Measurements from ENCODE around the gene FLT1.

DNA sequence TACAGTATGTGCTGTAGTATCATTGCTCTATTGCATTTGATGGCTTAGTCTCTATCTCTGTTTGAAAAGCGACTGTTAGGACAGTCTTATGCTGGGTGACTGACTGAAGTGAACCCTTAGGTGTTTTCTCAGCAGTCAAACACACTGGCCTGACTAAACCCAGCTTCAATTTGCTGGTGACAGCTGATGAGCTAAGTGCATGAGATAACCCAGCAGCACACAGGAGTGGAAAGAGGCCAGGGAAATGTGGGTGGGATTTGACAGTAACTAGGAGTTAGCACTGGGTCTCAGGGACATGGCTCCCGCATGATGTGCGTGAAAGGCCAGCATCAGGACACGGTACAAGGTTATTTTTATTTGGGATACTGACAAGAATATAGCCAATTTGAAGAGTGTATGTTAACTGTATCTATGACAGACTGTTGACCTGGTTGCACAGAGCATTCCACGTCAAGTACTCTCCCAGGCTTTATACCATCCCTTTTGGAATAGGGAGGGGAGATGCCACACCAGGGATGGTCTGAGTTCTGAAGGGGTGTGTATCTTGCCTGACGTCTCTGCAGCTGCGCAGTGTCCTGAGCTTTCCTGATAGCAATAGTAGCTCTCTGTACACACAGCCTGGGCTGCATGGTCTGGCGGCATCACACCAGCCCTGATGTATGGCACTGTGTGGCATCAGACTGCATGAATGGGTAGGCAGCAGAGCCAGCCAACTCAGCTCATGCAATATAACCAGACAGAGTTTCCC lies 144.8 kb downstream of the FLT1 start:
- no peak for TF ChIP-seq ARNT (IDR thresholded peaks at IDR 0.05)
- no peak for TF ChIP-seq SP1 (IDR thresholded peaks at IDR 0.05)
- no peak for TF ChIP-seq NFRKB (IDR thresholded peaks at IDR 0.05)
